Stimulated activated CD8-positive, alpha-beta memory T cell treated with anti-CD3 and anti-CD28 coated beads, Interleukin-2, amount 100 ng/mL, for 48 hours (primary cell): Measurements from ENCODE around the gene NLK.
"Not testable (repeated sequence)": the region's sequence is repeated elsewhere in the genome, so short reads cannot be mapped to it uniquely, and the experiment has no call there.

Experiments used
- DNase-seq, 2 donors: peaks; one replicate each; pipeline ENCODE4 v3.0.0-alpha.2; 2020; ENCODE audit warnings: low read depth in 2 of 2

Gene NLK

GRCh38 chr17:28042657-28042720 is at the start of gene NLK:
Gene NLK (plus strand): TSS chr17:28042677. CDS start chr17:28042874, 197 bp downstream.
- DNase-seq, result no peak

DNA sequence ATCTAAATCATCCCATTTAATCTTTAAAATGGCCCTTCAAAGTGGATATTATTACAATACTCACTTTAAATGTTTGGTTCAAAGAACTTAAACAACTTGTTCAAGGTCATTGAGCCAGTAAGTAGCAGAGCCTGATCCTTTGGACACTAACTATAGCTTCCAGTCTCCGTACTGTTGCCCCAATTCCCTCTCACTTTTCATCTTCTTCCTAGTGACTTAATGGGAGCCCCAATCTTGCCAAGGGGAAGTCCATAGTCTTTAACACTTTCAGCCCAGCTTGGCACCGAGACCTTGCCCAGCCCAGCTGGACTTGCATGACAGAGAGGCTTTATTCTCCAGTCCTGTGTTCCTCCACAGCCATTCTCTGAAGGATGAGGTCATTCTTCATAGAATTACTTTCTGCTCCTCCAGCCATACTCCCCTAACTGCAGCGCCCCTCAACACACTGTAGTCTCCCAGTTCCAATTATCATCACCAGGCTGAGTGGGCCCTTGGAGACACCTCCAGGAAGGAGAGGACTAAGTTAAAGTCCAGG is 49.2 kb upstream of the NLK start:
- DNase-seq, result no peak

DNA sequence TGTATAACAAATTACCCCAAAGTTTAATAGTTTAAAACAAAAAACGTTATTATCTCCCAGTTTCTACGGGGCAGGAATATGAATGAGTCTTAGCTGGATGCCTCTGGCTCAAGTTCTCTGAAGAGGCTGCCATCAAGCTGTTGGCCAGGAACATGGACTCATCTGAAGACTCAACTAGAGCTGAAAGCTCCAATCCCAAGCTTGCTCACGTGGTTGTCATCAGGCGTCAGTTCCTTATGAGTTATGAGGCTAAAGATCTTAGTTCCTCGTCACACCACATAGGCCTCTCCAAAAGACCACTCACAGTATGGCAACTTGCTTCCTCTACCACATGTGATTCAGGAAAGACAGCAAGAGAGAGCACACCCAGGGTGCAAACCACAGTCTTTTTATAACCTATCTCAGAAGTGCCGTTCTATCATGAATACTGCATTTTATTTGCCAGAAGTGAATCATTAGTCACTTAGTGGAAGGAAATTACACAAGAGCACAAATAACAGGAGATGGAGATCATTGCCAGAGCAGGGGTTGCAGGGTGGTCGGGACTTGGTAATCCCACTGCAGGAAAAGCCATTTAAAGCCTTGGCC is 48.7 kb upstream of the NLK start:
- DNase-seq, result no peak

DNA sequence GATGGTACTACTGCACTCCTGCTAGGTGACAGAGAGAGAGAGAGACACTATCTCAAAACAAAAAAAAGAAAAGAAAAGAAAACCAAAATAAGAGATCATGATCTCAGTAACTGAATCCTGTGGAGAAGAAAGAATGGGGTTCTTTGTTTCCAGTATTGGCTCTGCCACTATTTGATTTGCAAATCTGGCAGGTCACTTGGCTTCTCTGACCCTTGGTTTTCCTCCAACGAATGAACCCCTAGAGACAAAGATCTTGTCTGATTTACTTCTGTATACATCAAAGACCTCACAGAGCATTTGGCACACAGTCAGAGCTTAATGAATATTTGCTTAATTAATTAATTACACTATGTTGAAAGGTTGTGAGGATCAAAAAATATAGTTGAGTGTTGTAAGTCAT is 47.9 kb upstream of the NLK start:
- no peak for DNase-seq

DNA sequence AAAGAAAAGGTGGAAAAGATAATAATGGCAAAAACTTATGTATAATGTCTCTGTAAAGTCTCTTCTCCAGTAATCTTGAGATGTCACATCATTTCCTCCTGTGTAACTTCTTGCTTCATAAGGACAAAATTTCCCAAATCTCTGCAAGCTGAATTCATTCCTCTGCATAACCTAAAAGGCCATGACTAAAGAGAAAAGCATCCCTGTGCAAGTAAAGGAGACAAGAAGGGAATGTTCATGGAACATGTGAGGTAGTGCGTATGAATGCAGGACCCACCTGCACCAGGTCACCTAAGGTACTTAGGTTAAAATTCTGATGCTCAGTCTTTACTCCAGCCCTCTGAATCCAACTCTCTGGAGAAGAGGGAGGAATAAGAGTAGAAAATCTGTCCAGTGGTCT is 46.9 kb upstream of the NLK start:
- no peak for DNase-seq

DNA sequence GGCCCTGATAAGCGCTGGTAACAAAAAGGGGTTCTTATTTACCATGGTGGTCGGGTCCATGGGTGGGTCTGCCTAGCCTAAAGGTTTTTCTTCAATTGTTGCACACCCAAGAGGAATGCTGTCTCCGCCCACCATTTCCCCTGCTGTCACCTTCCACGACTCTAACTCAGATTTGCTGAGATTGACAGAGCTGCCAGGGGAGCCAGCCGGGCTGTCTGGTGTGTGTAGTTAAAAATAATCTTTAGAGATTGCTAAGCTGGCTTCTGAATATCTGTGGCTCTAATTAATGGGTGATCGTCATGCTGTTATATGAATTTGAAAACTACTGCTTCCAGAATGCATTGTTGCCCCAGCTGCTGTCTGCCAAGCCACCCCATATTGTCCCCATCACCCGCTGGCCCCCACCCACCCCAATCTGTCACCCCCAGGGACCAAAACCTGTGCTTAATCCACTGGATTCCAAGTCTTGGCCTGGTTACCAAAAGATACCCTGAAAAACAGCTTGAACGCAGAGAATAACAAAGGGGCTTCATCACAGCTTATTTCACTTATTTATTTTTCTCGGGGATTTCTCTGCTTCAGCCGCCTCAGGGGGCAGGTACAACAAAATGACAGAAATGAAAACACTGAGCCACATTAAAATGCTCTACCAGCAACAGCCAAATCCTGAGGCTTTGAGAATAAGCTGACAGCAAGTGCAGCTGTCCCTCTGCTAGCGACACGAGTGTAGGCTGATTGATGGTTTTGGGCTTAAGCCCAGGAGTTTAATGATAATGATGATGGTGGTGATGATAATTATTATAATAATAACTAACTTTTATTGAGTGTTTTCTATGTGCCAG is 46.1 kb upstream of the NLK start:
- no peak for DNase-seq

- no peak for DNase-seq
These were observed 45.5 kb upstream of the NLK start for GRCh38 chr17:27997044-27997401.

DNA sequence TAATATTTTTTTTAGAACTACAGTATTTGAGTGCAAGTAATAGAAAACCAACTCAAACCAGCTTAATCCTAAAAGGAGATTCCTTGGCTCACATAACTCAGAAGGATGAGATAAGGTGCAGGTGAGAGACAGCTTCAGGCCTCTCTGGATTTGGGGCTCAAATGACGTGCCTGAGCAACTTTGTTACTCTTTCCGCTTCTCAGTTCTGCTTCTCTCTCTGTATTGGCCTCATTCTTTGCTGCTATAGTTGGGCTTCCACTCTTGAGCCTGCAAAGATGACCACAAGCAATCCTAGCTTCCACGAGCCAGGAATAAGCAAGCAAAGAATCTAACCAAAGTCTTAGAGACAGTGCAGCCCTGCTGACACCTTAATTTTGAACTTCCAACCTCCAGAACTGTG is 45.0 kb upstream of the NLK start:
- no peak for DNase-seq

- no peak for DNase-seq
These were observed 41.3 kb upstream of the NLK start for GRCh38 chr17:28001149-28001548.

- no peak for DNase-seq
These were observed 38.1 kb upstream of the NLK start for GRCh38 chr17:28004344-28004743.

GRCh38 chr17:28007925-28008324 is 34.6 kb upstream of the NLK start:
- not testable (repeated sequence) for DNase-seq

DNA sequence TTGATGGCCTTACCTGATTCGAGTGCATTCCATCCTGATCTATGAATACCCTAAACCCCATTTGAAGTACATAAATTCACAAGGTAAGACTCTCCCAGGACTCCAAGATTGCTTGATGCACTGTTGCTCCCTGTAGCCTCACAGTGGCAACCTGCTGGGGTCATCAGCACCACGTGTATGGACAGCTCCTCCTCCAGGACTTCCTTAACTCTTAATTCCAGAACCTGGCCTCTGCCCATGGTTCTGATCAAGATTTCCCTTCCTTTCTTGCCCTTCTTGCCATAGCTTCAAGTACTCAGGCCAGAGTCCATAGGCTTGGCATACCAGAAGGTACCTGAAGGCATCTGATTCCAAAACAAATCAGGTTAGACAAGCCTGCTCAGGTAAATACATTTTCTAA is 34.0 kb upstream of the NLK start:
- DNase-seq, result no peak

DNA sequence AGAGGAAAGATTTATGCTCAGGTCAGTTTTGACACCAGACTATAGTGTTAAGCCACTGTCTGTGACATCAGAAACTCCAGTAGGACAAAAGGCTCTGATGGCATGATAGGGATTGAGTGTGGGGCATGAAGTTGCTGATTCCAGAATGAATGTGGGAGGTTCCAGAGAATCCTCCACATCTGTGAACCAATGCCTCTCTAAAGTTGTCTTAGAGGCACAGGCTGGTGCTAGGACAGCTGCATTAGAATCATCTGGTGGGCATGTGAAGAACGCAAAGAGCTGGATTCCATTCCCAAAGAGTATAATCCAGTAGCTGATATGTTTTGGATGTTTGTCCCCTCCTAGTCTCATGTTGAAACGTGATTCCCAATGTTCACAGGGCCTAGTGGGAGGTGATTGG is 32.1 kb upstream of the NLK start:
- no peak for DNase-seq

DNA sequence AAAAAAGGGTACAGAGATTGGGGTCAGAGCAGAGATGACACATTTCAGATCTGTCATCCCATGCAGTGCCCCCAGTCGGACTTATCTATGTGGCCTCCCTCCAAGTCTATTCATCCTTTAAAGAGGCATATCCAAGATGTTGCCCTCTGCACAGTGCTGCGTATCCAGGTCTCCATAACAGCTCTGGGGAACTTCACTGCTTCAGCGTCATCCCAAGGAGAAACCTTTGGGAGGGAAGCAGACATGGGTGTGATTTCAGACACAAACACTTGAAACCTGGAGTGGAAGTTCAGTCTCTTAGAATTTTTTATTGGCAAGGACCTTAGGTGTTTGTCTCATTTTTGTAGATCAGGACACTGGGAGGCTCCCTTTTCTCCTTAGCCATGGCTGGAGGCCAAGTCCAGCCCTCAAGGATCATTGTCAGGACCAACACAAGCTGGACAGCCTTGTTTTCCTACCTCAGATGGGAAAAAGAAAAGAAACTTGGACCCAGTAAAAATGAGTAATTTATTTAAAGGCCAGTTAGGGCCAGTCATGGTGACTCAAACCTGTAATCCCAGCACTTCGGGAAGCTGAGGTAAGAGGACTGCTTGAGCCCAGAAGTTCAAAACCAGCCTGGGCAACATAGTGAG is 23.9 kb upstream of the NLK start:
- DNase-seq, result no peak

DNA sequence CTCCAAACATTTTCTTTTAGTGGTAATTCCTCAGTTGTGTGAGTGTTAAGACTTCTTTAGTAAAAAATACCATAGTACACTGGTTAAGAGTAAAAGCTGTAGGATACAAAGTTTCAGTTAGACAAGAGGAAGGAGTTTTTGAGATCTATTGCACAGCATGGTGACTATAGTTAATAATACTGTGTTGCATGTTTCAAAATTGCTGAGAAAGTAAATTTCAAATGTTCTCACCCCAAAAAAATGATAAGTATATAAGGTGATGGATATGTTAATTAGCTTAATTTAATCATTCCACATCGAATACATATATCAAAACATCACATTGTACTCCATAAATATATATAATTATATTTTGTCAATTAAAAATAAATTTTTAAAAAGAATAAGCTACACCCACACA is 22.0 kb upstream of the NLK start:
- no peak for DNase-seq

- no peak for DNase-seq
These were observed 13.4 kb upstream of the NLK start for GRCh38 chr17:28029044-28029443.

GRCh38 chr17:28030386-28030785 is 12.1 kb upstream of the NLK start:
- no peak for DNase-seq

- DNase-seq, result no peak
These were observed 11.3 kb upstream of the NLK start for GRCh38 chr17:28031174-28031573.

GRCh38 chr17:28033972-28034714 is 8.3 kb upstream of the NLK start:
- DNase-seq, result no peak

DNA sequence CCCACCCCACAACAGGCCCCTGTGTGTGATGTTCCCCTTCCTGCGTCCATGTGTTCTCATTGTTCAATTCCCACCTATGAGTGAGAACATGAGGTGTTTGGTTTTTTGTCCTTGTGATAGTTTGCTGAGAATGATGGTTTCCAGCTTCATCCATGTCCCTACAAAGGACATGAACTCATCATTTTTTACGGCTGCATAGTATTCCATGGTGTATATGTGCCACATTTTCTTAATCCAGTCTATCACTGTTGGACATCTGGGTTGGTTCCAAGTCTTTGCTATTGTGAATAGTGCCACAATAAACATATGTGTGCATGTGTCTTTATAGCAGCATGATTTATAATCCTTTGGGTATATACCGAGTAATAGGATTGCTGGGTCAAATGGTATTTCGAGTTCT is 7.0 kb upstream of the NLK start:
- not testable (repeated sequence) for DNase-seq

DNA sequence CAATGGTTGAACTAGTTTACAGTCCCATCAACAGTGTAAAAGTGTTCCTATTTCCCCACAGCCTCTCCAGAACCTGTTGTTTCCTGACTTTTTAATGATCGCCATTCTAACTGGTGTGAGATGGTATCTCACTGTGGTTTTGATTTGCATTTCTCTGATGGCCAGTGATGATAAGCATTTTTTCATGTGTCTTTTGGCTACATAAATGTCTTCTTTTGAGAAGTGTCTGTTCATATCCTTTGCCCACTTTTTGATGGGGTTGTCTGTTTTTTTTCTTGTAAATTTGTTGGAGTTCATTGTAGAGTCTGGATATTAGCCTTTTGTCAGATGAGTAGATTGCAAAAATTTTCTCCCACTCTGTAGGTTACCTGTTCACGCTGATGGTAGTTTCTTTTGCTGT is 6.6 kb upstream of the NLK start:
- DNase-seq, result not testable (repeated sequence)

- no peak for DNase-seq
These were observed 3.7 kb upstream of the NLK start for GRCh38 chr17:28038802-28039201.

- DNase-seq, result no peak
These were observed 3.2 kb upstream of the NLK start for GRCh38 chr17:28039251-28039650.
